T follicular helper cell (primary cell): Measurements from ENCODE around the gene BCL2.
A peak's percentile ranks its signal among the peaks of the same experiment; 100 is the strongest.

ENCODE experiments used
- DNase-seq: peaks from one replicate; pipeline ENCODE4 v3.0.0-alpha.2; 2020; ENCODE audit warnings: low read depth

Gene BCL2

DNA sequence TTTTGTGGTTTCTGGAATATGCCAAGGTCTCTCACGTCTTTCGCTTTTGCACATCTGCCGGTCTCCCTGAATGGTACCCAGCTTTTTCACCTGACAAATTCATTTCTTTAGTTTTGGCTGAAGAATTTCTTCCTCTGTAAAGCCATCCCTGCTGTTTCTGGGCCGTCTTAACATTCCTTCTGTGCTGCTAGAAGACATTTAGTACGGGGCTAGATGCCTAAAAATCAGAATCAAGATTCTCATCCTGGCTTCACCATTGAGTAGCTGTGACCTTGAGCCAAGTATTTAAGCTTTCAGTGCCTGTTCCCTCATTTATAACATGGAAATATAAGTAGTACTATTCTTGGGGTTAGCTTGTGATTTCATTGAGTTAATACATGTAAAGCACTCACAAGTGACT, 6.4 kb upstream of the BCL2 start:
- DNase-seq: no peak

DNA sequence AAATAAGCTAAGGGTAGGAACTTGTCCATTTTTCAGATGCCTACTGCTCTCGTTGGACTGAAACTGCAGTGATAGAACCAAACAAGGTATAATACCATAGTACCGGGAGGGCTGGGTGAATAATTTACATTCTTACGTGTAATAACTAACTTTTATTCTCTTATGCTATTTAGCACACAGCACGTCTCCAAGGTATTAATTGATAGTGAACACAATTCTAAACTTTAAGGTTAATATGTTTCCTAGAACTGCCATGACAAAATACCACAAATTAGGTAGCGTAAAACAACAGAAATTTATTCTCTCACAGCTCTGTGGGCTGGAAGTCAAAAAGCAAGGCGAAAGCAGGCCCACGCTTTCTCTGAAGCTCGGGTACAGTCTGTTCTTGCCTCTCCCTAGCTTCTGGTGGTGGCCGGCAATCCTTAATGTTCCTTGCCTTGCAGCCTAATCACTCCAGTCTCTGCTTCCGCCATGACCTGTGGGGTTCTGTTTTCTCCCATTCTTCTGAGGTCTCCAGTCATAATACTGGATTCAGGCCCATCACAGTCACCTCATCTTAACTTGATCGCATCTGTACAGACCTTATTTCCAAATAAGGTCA, 5.6 kb upstream of the BCL2 start:
- DNase-seq: no peak

DNA sequence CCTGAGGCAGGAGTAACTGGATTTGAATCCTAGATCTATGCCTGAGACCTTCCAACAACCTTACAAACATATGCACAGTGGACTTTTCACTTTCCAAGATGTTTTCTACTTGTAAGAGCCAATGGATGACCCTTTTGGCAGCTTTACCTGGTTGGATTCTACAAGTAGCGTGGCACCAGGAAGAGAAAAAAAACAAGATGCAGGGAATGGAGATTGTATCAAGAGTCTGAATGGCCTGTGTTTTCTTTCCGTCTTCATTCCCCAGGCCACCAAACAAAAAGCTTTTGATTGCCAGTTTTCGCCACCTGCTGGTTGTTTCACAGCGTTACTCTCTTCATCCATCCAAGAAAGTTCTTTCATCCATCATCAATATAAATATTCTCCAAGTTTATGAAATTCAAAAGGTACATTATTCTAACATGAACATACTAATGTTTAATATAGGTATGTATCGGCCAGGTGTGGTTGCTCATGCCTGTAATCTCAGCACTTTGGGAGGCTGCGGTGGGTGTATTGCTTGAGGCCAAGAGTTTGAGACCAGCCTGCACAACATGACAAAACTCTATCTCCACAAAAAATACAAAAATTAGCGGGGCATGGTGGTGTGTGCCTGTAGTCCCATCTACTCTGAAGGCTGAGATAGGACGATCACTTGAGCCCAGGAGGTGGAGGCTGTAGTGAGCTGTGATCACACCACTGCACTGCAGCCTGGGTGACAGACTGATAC, 3.5 kb upstream of the BCL2 start:
- peak; percentile 42 for DNase-seq

DNA sequence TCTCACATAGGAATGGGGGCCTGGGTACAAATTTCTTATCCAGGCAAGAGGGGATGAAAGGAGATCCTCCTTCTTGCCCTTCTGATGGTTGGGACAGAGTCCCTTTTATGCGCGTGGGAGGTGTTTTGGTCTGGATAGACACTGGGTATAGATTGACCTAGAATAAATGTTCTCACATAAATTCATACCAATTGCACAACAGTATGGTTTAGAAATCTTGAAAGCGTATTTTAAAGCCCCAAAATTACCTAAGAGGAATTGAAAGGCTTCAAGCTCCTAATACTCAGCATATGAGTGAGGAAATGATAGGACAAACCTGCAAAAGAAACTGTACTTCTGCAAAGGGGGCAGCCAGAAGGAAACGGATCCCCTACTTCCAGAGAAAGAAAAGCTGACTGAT, 2.6 kb upstream of the BCL2 start:
- DNase-seq: no peak

DNA sequence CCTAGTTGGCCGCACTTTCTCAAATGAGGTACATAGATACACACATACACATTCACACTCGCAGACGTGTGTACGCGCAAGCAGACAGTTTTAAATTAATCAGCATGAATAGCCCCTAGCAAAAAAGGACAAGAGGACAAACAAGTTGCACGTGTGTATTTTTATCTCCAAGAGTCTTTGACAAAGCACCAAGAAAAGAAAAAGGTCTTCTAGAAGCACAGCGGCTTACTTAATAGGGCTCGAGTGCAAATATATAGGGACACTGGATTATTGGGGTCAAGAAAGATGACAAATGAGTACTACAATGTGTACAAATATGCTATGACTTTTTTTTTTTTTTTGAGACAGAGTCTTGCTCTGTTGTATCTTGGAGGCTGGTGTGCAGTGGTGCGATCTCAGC, 1.7 kb upstream of the BCL2 start:
- DNase-seq: no peak

DNA sequence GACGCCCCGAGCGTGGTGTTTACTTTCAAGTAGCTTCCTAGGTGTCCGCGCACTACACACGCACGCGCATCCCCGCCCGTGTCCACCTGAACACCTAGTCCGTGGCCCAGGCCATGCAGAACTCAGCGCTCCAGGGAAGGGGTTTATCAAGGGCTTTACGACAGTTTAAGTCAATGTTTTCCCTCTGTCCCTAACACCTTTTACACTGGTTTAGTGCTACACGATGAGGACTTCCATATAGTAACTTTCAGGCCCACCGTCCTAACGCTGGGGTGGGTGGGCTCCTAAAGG, 1.4 kb upstream of the BCL2 start:
- no peak for DNase-seq

DNA sequence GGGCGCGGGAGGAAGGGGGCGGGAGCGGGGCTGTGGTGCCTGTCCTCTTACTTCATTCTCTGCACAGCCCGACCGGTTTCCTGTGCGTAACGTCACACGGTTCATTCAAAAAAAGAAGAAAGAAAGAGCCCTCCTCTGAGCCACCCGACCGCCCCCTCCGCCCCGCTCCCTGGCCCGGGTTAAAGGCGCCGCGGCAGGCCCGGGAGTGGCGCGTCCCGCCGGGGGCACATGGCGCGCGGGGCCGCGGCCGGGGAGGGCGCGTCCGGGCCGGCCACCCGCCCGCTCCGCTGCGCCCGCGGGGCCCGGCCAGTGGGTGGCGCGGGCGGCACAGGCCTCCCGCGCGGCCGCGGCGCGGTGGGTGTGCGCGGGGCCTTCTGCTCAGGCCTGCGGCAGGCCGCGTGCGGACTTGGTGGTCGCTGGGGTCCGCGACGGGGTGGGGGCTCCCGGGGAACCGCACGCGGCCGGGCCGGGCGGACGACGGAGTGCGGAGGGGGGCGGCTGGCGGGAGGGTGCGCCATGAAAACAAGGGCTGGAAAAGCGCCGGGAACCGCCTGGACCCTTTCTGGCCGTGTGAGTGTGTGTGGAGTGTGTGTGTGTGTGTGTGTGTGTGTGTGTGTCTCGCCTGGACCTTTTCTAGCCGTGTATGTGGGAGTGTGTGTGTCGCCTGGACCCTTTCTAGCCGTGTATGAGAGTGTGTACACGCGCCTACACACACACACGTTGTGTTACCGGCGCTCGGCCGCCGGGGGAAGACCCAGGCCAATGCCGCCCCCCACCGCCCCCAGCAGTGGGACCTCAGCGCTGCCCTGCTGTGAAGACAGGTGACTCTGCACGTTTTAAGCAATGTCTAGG, 780 bp upstream of the BCL2 start:
- DNase-seq: peak; percentile 85

DNA sequence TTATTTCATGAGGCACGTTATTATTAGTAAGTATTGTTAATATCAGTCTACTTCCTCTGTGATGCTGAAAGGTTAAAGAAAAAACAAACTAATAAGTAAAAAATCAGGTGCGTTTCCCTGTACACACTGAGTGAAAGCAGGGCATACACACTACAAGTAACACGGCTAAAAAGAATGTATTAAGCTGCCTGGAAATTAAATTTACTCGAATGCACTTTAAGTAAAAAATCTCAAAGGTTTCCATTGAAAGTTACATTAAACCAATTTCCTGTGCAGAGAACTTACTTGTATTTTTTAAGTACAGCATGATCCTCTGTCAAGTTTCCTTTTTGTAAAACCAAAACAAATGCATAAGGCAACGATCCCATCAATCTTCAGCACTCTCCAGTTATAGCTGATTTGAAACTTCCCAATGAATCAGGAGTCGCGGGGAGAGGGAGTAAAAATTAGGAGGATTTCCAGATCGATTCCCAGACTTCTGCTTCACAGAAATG, 633 bp downstream of the BCL2 start:
- DNase-seq: no peak

DNA sequence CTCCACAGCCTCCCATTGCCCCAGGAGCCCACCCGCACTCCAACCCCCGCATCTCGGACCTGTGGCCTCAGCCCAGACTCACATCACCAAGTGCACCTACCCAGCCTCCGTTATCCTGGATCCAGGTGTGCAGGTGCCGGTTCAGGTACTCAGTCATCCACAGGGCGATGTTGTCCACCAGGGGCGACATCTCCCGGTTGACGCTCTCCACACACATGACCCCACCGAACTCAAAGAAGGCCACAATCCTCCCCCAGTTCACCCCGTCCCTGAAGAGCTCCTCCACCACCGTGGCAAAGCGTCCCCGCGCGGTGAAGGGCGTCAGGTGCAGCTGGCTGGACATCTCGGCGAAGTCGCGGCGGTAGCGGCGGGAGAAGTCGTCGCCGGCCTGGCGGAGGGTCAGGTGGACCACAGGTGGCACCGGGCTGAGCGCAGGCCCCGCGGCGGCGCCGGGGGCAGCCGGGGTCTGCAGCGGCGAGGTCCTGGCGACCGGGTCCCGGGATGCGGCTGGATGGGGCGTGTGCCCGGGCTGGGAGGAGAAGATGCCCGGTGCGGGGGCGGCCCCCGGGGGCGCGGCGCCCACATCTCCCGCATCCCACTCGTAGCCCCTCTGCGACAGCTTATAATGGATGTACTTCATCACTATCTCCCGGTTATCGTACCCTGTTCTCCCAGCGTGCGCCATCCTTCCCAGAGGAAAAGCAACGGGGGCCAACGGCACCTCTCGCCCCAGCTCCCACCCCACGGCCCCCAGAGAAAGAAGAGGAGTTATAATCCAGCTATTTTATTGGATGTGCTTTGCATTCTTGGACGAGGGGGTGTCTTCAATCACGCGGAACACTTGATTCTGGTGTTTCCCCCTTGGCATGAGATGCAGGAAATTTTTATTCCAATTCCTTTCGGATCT, 1.3 kb downstream of the BCL2 start:
- peak; percentile 73 for DNase-seq

DNA sequence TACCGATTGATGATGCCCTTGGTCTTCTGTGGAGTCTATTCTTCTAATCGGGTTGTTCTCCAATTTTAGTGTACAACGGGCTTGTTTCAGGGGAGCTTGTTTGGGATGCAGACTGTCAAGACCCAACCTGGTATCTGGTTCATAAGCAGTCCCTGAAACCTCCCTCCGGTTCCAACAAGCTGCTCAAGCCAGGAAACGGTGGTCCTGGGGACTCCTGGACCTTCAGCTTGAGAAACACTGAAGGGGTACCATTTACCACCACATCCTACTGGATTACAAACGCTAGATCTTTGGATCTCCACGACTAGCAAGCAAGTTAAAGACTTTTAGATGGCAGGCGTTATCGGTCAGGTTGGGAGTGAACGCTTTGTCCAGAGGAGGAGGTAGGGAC, 2.0 kb downstream of the BCL2 start:
- DNase-seq: no peak

DNA sequence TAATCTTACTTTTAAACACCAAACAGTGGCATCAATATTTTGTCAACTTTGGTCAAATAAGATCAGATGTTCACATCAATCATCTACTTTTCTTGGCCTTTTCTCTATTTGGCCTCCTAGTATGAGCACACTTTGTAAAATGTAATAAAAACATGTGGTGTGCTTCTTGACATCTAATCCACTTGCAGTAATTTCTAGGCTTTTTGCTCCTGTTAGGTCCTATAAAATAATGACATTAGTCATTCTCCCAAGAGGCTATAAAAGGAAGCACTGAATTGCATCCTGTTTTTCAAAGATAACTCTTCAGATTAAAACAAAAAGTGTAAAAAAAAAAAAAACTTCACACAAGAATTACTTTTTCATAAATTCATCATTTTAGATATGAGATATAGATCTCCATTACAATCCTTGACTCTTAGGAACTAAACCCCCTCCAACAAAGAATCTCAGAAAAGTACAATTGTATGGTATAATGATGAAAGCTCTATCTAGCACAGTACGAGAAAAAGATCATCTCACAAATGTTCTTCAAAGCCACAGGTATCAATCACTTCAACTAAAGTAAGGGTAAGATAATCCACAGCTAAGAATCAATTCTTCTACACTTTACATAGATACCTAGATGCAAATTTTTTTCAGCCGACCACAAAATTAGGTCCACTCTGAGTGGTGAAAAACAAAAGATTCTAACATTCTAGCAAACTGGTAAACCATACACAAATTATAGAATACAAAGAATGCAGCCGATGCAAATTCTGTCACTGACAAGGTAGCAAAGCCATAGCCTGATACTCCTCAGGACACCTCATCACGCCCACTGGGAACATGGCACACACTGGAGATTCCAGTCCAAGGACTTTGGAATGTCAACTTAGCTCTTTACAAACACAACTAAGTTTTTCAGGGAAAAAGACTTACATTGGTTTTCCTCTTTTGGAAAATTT, 2.7 kb downstream of the BCL2 start:
- DNase-seq: no peak

DNA sequence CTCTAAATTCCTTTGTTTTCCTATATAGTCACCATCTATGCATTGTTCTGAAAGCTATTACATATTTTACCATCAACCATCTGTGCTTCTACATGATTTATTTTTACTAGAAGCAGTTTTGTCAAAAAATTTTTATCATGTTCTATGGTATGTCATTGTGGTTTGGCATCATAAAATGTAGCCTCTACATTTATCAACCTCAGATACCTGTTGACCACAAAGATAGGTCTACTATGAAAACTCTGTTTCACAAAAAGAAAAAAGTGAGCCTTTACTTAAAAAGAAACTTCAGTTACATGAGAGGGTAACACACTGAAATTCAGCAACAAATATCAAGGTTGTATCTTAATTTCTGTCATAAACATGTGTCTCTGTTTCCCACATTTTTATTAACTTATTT, 3.7 kb downstream of the BCL2 start:
- no peak for DNase-seq

DNA sequence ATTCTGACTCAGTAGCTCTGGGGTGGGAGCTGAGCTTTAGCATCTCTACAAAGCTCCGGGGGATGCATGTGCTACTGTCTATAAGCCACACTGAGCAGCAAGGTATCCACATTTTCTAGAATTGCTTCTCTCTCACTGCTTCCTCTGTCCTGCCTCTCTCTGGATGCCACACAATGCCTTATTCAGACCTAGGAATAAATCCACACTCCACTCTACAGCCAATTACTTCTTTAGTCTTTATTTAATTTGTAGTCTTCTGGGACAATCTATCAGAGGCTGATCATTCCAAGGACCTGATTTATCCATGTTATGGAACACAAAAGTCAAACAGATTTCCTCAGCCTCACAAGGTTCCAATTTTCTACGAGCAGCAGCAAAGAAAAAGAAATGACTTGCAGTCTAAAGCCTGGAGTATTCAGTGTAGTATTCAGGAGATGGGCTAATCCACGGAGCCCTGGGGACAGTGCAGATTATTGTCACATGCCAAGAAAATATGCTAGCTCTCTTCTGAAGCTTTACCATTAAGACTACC, 4.4 kb downstream of the BCL2 start:
- no peak for DNase-seq

DNA sequence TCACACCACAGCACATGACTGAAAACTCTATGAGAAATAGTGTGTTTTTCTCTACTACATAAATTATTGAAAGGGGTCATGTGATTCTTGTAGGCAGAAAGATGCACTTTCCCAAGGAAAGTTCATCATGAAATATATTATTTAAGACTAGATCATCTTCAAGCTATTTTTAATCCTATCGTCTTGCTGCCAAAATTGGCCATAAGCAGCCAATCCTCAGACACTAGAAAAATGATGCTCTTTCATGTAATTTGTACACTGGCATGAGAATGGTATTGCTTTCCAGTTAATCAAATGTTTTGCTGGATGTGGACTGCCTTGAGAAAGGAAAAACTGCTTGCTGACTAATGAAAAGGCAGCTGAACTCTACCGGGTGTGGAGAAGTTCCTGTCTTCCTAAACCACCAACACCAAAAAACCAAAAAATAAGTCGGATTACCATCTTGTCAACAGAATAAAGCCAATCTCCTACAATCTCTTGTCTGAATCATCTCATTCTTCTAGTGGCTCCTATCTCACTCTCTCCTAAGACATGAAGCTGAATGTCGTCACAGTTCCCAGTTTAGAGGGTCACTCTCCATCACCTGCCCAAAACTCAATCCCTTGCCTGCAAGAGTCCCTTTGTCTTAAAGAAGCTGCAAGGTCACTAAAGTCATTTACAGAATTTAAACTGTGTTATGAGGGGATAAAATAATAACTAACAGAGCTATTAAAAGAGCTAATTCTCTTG, 5.3 kb downstream of the BCL2 start:
- DNase-seq: no peak

DNA sequence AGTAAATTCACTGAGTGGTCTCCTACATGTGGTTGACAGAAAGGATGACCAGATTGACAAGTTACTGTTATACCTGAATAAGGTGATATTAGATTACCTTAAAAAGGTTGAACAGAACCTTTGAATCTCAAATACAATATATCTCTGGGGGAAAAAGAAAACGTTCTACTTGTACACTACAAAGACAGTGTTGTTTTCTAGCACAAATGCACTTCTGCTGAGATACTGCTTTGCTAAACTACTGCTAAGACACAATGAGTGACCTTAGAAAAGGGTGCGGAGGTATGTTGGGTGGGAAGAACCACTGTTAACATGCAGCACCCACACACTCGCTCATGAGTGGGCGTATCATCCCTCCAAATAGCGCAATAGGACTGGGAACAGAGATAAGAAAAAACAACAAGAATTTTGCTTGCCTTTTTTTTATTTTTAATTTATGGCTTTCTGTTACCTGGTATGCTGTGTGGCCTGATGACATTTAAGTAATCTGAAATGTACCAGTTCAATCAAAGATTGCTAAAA, 6.1 kb downstream of the BCL2 start:
- DNase-seq: no peak

DNA sequence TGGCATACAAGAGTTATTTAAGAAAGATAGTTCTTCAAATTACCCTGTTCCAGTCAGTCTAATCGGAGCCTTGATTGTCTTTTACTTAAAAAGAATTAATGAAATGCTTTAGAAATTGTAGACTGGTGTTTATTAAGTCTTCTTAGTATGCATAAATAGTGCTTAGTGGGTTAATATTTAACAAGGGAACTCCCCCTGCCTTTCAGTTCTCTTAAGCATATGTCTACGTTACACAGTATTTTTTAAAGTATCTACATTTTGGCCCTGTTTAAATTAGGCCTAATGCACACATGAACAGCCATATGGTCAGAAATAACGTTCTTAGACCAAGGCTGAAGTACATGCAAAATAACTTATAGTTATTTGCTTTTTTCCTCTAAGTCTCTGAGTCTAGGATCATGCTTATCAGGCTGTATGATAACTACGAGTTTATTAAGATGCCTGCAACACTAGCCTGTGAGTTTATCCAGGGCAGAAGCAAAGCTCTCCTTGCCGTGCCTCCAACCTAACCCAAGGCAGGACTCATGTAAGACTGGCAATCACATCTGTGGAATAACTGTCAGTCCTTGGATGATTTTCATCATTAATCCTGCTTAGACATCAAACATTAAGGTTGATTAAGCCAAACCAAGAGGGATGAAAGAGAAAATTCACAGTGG, 6.7 kb downstream of the BCL2 start:
- DNase-seq: no peak

DNA sequence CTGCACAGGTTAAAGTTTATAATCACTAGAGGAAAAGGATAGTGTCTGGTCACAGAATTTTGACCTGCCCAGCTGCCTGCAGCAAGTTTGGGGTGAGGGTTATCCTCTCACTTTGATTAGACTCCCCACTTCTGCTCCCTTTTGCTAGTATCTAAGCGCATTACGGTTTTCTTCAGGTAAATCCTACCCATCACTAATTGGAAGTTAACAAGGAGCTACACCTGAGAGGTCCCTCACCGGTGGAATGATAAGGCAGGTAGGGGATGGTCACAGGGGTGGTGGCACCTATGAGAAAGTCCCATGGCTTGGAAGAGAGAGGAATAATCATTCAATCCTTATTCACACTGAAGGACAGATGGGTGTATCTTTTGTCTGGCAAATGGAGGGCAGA, 7.6 kb downstream of the BCL2 start:
- DNase-seq: no peak

DNA sequence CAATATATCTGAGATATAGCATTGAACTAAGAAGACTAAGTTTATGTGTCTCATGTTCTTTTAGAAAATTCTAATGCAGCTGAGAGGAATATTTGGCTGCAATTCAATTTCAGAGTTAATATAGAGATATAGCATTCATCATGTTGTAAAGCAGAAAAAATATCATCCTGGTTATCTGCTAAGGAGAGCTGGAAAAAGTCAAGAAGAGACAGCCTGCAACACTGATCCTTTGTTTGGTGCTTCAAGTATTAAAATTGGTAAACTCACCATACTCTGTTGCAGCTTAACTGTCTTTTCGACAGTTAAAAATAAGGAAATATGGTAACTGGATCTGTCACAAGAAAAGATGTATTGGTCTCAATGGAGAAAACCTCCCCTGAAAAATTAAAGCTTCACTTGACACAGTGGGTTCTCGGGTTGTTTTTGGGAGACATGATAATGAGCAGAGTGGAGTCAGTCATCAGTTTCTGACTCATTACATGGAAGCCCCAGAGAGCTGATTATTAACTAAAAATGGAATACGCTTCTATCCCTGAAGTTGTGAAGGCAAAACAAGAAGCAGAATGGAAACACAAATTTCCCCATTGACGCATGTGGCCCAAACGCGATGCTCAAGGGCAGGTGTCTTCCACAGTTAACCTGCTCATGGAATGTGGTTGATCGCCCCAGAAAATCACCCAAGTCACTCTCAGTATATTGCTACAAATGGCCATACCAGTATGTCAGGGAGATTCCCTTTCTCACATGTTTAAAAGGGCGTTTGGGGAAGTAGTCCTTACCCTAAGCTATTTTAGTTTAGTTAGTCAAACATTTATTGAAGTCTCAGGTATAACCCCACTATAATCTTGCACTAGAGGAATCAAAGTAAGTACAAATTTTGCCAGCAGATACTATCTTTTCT, 8.2 kb downstream of the BCL2 start:
- no peak for DNase-seq
